Progenitor cell of endocrine pancreas (in vitro differentiated cells): ENCODE results near the gene PSMD7. TPM values are rescaled to one million over a fixed set of nuclear protein-coding genes. Genes with fewer than 3 reads are reported as not detected.
A peak's percentile ranks its signal among the peaks of the same experiment; 100 is the strongest.

Source experiments
- DNase-seq: peaks from one replicate; pipeline ENCODE4 v3.0.0; 2021; ENCODE audit warnings: low spot score; ENCODE audit not compliant: unreplicated experiment
- H3K27ac Mint-ChIP-seq: 2 replicates; pipeline ENCODE4 v1.8.0; 2021; ENCODE audit warnings: mild to moderate bottlenecking, moderate library complexity, mixed read lengths
- H3K27me3 Mint-ChIP-seq: 2 replicates; pipeline ENCODE4 v1.8.0; 2021; ENCODE audit warnings: mixed read lengths
- H3K36me3 Mint-ChIP-seq: 2 replicates; pipeline ENCODE4 v1.8.0; 2022; ENCODE audit warnings: mixed read lengths; ENCODE audit not compliant: insufficient read depth
- H3K4me1 Mint-ChIP-seq: 2 replicates; pipeline ENCODE4 v1.8.0; 2021; ENCODE audit warnings: low read depth, mixed read lengths
- H3K4me3 Mint-ChIP-seq: 2 replicates; pipeline ENCODE4 v1.8.0; 2021; ENCODE audit warnings: low read depth, mild to moderate bottlenecking, moderate library complexity, mixed read lengths
- H3K9me3 Mint-ChIP-seq: 2 replicates; pipeline ENCODE4 v1.8.0; 2021; ENCODE audit warnings: low read depth, mixed read lengths
- total RNA-seq: library from RNA; stranded (reverse); gene quantifications from 2 replicates; pipeline ENCODE4 v1.2.1, GENCODE V29; 2021
- TF ChIP-seq, protein P1 (sequence below): fragments of 200-600 bp; sonication (generic); IDR thresholded peaks from one replicate; pipeline ENCODE4 v1.5.0; 2021; ENCODE audit warnings: antibody characterized with exemption, mild to moderate bottlenecking; ENCODE audit not compliant: unreplicated experiment

PSMD7 gene
- total RNA-seq, 1 donor from 2014 or later: 87.6 TPM

- H3K27me3 Mint-ChIP-seq: no peaks in the 10 kb centered on the region
- H3K27ac Mint-ChIP-seq: peak overlapping the region; percentile 81
- TF ChIP-seq, protein P1, sequence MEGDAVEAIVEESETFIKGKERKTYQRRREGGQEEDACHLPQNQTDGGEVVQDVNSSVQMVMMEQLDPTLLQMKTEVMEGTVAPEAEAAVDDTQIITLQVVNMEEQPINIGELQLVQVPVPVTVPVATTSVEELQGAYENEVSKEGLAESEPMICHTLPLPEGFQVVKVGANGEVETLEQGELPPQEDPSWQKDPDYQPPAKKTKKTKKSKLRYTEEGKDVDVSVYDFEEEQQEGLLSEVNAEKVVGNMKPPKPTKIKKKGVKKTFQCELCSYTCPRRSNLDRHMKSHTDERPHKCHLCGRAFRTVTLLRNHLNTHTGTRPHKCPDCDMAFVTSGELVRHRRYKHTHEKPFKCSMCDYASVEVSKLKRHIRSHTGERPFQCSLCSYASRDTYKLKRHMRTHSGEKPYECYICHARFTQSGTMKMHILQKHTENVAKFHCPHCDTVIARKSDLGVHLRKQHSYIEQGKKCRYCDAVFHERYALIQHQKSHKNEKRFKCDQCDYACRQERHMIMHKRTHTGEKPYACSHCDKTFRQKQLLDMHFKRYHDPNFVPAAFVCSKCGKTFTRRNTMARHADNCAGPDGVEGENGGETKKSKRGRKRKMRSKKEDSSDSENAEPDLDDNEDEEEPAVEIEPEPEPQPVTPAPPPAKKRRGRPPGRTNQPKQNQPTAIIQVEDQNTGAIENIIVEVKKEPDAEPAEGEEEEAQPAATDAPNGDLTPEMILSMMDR: no peak
- DNase-seq: no peak
- H3K4me1 Mint-ChIP-seq: peaks cover 7% of the 10 kb centered on the region
- H3K9me3 Mint-ChIP-seq: no peaks in the 10 kb centered on the region
- peaks cover 27% of the 10 kb centered on the region for H3K36me3 Mint-ChIP-seq
- no peak overlapping the region for H3K4me3 Mint-ChIP-seq
Measured at GRCh38 chr16:74302341-74302740, 5.7 kb downstream of the PSMD7 start.

GRCh38 chr16:74304164-74304834, 7.7 kb downstream of the PSMD7 start:
- TF ChIP-seq, protein P1: peak; percentile 38
- Mint-ChIP-seq H3K4me3 (no peak overlapping the region), H3K36me3 (peaks cover 27% of the 10 kb centered on the region), H3K27ac (no peak overlapping the region), H3K9me3 (no peaks in the 10 kb centered on the region), H3K4me1 (no peaks in the 10 kb centered on the region), H3K27me3 (no peaks in the 10 kb centered on the region)
- no peak for DNase-seq

DNA sequence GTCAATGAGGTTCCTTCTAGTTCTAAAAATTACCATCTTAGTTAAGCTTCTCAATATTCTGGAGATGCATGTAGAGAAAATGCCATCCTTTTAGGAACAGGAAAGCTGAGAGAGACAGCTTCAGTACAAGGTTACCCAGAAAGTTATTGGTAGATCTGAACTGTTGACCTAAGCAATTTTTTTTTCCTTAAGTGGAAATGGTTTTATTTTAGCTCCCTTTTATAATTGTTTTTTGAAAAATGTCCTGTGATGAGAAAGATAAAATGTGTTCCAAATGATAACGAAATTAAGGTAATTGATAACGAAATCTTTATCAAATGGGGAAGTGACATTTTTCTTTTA, 8.2 kb downstream of the PSMD7 start:
- no peaks in the 10 kb centered on the region for H3K9me3 Mint-ChIP-seq
- H3K4me1 Mint-ChIP-seq: no peaks in the 10 kb centered on the region
- no peak overlapping the region for H3K4me3 Mint-ChIP-seq
- H3K36me3 Mint-ChIP-seq: peaks cover 29% of the 10 kb centered on the region
- TF ChIP-seq, protein P1: no peak
- H3K27ac Mint-ChIP-seq: no peak overlapping the region
- no peak for DNase-seq
- H3K27me3 Mint-ChIP-seq: no peaks in the 10 kb centered on the region

GRCh38 chr16:74305281-74305680, 8.7 kb downstream of the PSMD7 start:
- no peaks in the 10 kb centered on the region for H3K9me3 Mint-ChIP-seq
- H3K27me3 Mint-ChIP-seq: no peaks in the 10 kb centered on the region
- TF ChIP-seq, protein P1: no peak
- no peaks in the 10 kb centered on the region for H3K4me1 Mint-ChIP-seq
- H3K36me3 Mint-ChIP-seq: peaks cover 29% of the 10 kb centered on the region
- no peak overlapping the region for H3K4me3 Mint-ChIP-seq
- no peak for DNase-seq
- peak overlapping the region; percentile 80 for H3K27ac Mint-ChIP-seq

GRCh38 chr16:74305978-74306784, 9.6 kb downstream of the PSMD7 start:
- TF ChIP-seq, protein P1: no peak
- H3K27ac Mint-ChIP-seq: peak overlapping the region; percentile 52
- no peak overlapping the region for H3K4me3 Mint-ChIP-seq
- no peaks in the 10 kb centered on the region for H3K9me3 Mint-ChIP-seq
- H3K36me3 Mint-ChIP-seq: peaks cover 25% of the 10 kb centered on the region
- DNase-seq: no peak
- no peaks in the 10 kb centered on the region for H3K4me1 Mint-ChIP-seq
- no peaks in the 10 kb centered on the region for H3K27me3 Mint-ChIP-seq
